SH-SY5Y (cell line): ENCODE data around the gene GALNT2.

ENCODE experiments used
- GATA2 ChIP-seq: IDR thresholded peaks from 2 replicates; pipeline ENCODE4 v1.6.1; 2011; ENCODE audit warnings: mild to moderate bottlenecking, low read depth, low read length
- GATA3 ChIP-seq: IDR thresholded peaks from 2 replicates; pipeline ENCODE4 v1.6.1; 2011; ENCODE audit warnings: low read depth, mild to moderate bottlenecking, low read length, moderate library complexity

- no peak for TF ChIP-seq GATA2
- TF ChIP-seq GATA3 = no peak
These were observed 139.9 kb downstream of the GALNT2 start for GRCh38 chr1:230206976-230207375.
